Stimulated activated naive CD8-positive, alpha-beta T cell treated with anti-CD3 and anti-CD28 coated beads, Interleukin-15, amount 100 ng/mL, for 72 hours (primary cell): ENCODE measurements around the gene TSPAN18.

ENCODE experiments used
- ATAC-seq: fragments of 150-1000 bp; cut with Tn5 transposase; 2 replicates; pipeline ENCODE4 v1.10.0; 2021; ENCODE audit warnings: mild to moderate bottlenecking, moderate library complexity
- DNase-seq, 2 donors: peaks; one replicate each; pipeline ENCODE4 v3.0.0; 2021 to 2022
- H3K27ac Mint-ChIP-seq, 2 donors: one replicate each; pipeline ENCODE4 v1.8.0; 2022; ENCODE audit warnings: mild to moderate bottlenecking in 2 of 2, mixed read lengths in 2 of 2, moderate library complexity in 2 of 2
- H3K27me3 Mint-ChIP-seq: one replicate; pipeline ENCODE4 v1.8.0; 2022; ENCODE audit warnings: mixed read lengths
- H3K4me1 Mint-ChIP-seq: one replicate; pipeline ENCODE4 v1.8.0; 2022; ENCODE audit warnings: mild to moderate bottlenecking, mixed read lengths
- H3K4me3 Mint-ChIP-seq, 2 donors: one replicate each; pipeline ENCODE4 v1.8.0; 2022; ENCODE audit warnings: mild to moderate bottlenecking in 2 of 2, mixed read lengths in 2 of 2, moderate library complexity in 1 of 2
- H3K9me3 Mint-ChIP-seq, 2 donors: one replicate each; pipeline ENCODE4 v1.8.0; 2022; ENCODE audit warnings: mixed read lengths in 2 of 2

Gene TSPAN18

DNA sequence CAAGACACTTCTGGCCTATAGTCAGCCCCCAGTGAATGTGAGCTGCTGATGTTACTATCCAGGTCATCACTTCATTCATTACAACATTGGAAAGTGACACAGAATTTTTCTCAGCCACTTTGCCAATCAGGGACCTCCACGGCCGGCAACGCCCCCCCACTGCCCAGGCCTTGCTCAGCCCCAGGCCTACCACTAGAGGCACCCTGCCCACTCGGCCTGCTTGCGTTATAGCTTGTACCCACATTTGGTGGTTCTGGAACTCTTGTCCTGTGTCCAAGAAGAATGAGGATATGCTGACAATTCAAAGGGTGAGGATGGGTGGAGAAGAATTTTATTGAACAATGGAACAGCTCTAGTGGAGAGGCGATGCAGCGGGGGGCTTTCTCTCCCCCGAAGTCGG, 96.2 kb downstream of the TSPAN18 start:
- no peak for DNase-seq
- H3K4me1 Mint-ChIP-seq: peaks cover 5% of the 10 kb centered on the region
- no peak for ATAC-seq
- no peaks in the 10 kb centered on the region for H3K9me3 Mint-ChIP-seq
- H3K27ac Mint-ChIP-seq: no peak overlapping the region
- no peaks in the 10 kb centered on the region for H3K27me3 Mint-ChIP-seq
- no peak overlapping the region for H3K4me3 Mint-ChIP-seq

DNA sequence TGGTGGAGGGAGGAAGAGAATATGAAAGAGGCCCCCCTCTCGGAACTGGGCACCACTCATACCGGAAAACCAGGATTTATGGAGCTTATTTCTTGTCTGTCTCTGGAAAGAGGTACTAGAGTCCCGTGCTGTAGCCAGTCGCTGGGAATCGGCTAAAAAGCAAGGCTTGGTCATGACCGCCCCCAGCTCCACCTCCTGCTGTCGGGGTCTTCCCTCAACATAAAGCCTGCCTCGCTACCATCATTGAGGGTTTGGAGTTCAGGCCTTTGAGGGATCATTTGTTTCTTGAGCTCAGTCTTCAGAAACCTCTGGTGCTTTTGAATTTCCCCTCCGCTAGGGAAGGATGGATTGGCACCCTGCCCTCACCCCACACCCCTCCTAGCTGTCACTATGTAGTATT, 97.1 kb downstream of the TSPAN18 start:
- DNase-seq (no peak), ATAC-seq (no peak)
- no peaks in the 10 kb centered on the region for H3K27me3 Mint-ChIP-seq
- no peak overlapping the region for H3K27ac Mint-ChIP-seq
- H3K9me3 Mint-ChIP-seq: no peaks in the 10 kb centered on the region
- H3K4me3 Mint-ChIP-seq: no peak overlapping the region
- peaks cover 5% of the 10 kb centered on the region for H3K4me1 Mint-ChIP-seq

DNA sequence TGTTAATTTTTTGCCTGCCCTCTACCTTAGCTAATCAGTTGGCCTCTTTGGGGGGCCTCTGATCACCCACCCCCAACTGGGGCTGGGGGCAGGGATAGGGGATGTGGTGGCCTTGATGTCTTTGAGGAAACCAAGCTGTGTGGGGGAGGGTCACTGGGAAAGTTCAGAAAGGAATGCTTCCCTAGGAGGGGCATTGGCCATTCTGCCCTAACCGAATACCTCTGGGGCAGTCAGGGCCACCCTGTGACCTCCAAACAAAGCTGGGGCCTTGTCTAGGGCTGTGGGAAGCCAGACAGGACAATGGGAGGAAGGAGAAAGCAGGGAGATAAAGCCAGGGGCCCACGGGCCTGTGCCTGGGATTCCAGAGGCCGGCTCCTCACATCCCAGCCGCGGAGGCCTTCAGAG, 97.5 kb downstream of the TSPAN18 start:
- DNase-seq: no peak
- H3K27me3 Mint-ChIP-seq: no peaks in the 10 kb centered on the region
- H3K4me3 Mint-ChIP-seq: no peak overlapping the region
- ATAC-seq: no peak
- H3K27ac Mint-ChIP-seq: no peak overlapping the region
- peaks cover 5% of the 10 kb centered on the region for H3K4me1 Mint-ChIP-seq
- H3K9me3 Mint-ChIP-seq: no peaks in the 10 kb centered on the region

- no peaks in the 10 kb centered on the region for H3K9me3 Mint-ChIP-seq
- DNase-seq (no peak), ATAC-seq (no peak)
- no peak overlapping the region for H3K27ac Mint-ChIP-seq
- H3K4me1 Mint-ChIP-seq: peaks cover 5% of the 10 kb centered on the region
- H3K27me3 Mint-ChIP-seq: no peaks in the 10 kb centered on the region
- no peak overlapping the region for H3K4me3 Mint-ChIP-seq
Measured at GRCh38 chr11:44825058-44825785, 98.5 kb downstream of the TSPAN18 start.

- Mint-ChIP-seq H3K4me3 (no peak overlapping the region), H3K27me3 (no peaks in the 10 kb centered on the region), H3K4me1 (no peaks in the 10 kb centered on the region), H3K27ac (no peak overlapping the region), H3K9me3 (no peaks in the 10 kb centered on the region)
- ATAC-seq: no peak
- DNase-seq: no peak
Measured at GRCh38 chr11:44826922-44827643, 100.3 kb downstream of the TSPAN18 start.

DNA sequence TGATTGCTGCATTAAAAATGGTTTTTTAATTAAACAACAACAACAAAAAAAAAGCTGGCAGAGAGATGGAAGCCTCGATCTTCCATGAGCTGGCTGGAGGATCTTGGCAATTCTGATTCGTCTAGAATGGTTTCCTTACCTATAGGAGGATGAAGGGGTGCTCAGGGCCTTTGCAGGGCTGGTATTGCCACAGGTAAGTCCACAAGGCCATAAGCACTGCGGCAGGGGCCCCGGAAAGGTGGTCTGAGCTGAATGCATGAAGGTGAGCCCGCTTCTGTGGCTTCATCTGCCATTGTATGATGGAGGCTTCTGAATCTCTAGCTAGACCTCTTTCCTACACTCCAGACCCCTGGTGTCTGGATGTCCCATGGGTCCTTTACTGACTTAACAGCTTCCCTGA, 101.5 kb downstream of the TSPAN18 start:
- H3K4me1 Mint-ChIP-seq: no peaks in the 10 kb centered on the region
- no peak overlapping the region for H3K27ac Mint-ChIP-seq
- H3K4me3 Mint-ChIP-seq: no peak overlapping the region
- H3K9me3 Mint-ChIP-seq: no peaks in the 10 kb centered on the region
- no peak for ATAC-seq
- peaks cover 12% of the 10 kb centered on the region for H3K27me3 Mint-ChIP-seq
- DNase-seq: no peak

GRCh38 chr11:44829838-44830237, 103.1 kb downstream of the TSPAN18 start:
- Mint-ChIP-seq H3K27ac (no peak overlapping the region), H3K4me3 (no peak overlapping the region), H3K4me1 (no peaks in the 10 kb centered on the region), H3K27me3 (peaks cover 12% of the 10 kb centered on the region), H3K9me3 (no peaks in the 10 kb centered on the region)
- ATAC-seq (no peak), DNase-seq (no peak)

- Mint-ChIP-seq H3K9me3 (no peaks in the 10 kb centered on the region), H3K4me1 (no peaks in the 10 kb centered on the region), H3K27me3 (peaks cover 19% of the 10 kb centered on the region), H3K4me3 (no peak overlapping the region), H3K27ac (no peak overlapping the region)
- DNase-seq: no peak
- ATAC-seq: no peak
Measured at GRCh38 chr11:44831605-44832394, 105.0 kb downstream of the TSPAN18 start.

DNA sequence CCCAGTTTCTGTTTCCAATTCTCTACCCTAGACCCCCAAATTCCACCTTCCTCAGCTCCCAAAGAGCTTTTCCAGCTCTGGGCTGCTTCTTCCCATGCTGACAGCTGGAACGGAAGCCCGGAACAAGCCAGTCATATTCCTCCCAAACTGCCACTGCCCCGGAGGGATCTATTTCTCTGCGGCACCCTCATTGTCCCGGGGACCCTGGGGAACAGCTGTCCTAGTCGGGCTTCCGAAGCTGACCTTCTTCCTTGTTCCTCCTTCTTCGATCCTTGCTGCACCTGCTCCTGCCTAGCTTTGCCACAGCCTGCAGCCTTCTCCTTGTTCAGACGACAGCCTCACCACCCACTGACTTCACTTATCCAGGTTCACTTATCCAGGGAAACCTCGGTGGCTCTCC, 105.7 kb downstream of the TSPAN18 start:
- DNase-seq (no peak), ATAC-seq (no peak)
- no peak overlapping the region for H3K27ac Mint-ChIP-seq
- no peaks in the 10 kb centered on the region for H3K4me1 Mint-ChIP-seq
- no peak overlapping the region for H3K4me3 Mint-ChIP-seq
- H3K9me3 Mint-ChIP-seq: no peaks in the 10 kb centered on the region
- H3K27me3 Mint-ChIP-seq: peaks cover 19% of the 10 kb centered on the region

- peaks cover 0 to 4% of the 10 kb centered on the region in 2 donors for H3K9me3 Mint-ChIP-seq
- H3K27me3 Mint-ChIP-seq: peaks cover 19% of the 10 kb centered on the region
- no peak for ATAC-seq
- no peaks in the 10 kb centered on the region for H3K4me1 Mint-ChIP-seq
- H3K4me3 Mint-ChIP-seq: no peak overlapping the region
- no peak overlapping the region for H3K27ac Mint-ChIP-seq
- no peak for DNase-seq
Measured at GRCh38 chr11:44833221-44833876, 106.6 kb downstream of the TSPAN18 start.

DNA sequence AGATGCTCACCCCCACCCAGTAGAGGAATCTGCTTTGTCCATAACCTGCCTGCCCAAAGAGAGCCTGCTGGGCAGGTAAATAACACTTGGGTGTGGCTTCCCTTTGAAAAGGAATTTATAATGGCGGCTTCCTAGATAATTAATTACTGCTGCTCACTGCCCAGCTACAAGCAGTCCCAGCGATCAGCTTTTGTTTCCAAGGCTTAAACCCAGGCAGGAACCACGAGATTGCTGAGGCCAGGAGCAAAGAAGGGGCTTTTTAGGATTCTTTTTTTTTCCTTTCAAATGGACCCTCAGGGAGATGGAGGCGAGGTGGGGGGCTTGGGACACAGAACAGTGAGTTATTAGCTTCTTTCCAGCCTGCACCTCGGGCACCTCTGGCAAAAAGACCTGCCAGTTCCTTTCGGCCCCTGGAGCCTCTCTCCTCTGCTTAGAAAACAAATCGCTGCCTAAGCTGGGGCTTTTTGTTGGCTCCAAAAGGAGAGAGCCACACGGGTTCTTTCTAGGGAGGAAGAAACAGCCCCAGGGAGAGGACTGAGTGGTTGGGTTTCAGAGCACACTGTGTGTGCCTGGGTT, 107.2 kb downstream of the TSPAN18 start:
- peaks cover 19% of the 10 kb centered on the region for H3K27me3 Mint-ChIP-seq
- no peak overlapping the region for H3K4me3 Mint-ChIP-seq
- peaks cover 0 to 5% of the 10 kb centered on the region in 2 donors for H3K9me3 Mint-ChIP-seq
- no peak for DNase-seq
- H3K4me1 Mint-ChIP-seq: no peaks in the 10 kb centered on the region
- no peak for ATAC-seq
- H3K27ac Mint-ChIP-seq: no peak overlapping the region

- Mint-ChIP-seq H3K27ac (peak overlapping the region in 1 of 2 donors; percentile 37), H3K4me1 (no peaks in the 10 kb centered on the region), H3K9me3 (peaks cover 0 to 5% of the 10 kb centered on the region in 2 donors), H3K27me3 (peaks cover 19% of the 10 kb centered on the region), H3K4me3 (no peak overlapping the region)
- no peak for ATAC-seq
- no peak for DNase-seq
Measured at GRCh38 chr11:44834846-44835245, 108.1 kb downstream of the TSPAN18 start.

- Mint-ChIP-seq H3K27me3 (peaks cover 19% of the 10 kb centered on the region), H3K4me3 (no peak overlapping the region), H3K9me3 (peaks cover 0 to 5% of the 10 kb centered on the region in 2 donors), H3K4me1 (no peaks in the 10 kb centered on the region), H3K27ac (peak overlapping the region in 1 of 2 donors; percentile 37)
- ATAC-seq (no peak), DNase-seq (no peak)
Measured at GRCh38 chr11:44835296-44835695, 108.5 kb downstream of the TSPAN18 start.

- DNase-seq: no peak
- Mint-ChIP-seq H3K9me3 (peaks cover 0 to 5% of the 10 kb centered on the region in 2 donors), H3K27me3 (peaks cover 19% of the 10 kb centered on the region), H3K27ac (no peak overlapping the region), H3K4me1 (no peaks in the 10 kb centered on the region), H3K4me3 (no peak overlapping the region)
- ATAC-seq: no peak
Measured at GRCh38 chr11:44835938-44836337, 109.2 kb downstream of the TSPAN18 start.

GRCh38 chr11:44837661-44838060, 110.9 kb downstream of the TSPAN18 start:
- DNase-seq: no peak
- Mint-ChIP-seq H3K4me1 (no peaks in the 10 kb centered on the region), H3K27me3 (peaks cover 13% of the 10 kb centered on the region), H3K4me3 (no peak overlapping the region), H3K9me3 (peaks cover 6 to 19% of the 10 kb centered on the region in 2 donors), H3K27ac (no peak overlapping the region)
- ATAC-seq: no peak
